Measurements from ENCODE around the gene CERS6.

- TF ChIP-seq CTCF (IDR thresholded peaks at IDR 0.05; ENCODE audit: low read depth, low read length) (no peak), MYC (IDR thresholded peaks at IDR 0.05; ENCODE audit: low read depth, low read length) (no peak), POLR2A (IDR thresholded peaks at IDR 0.05; ENCODE audit: extremely low read depth, insufficient read length) (no peak)
These were observed 5.3 kb downstream of the CERS6 start for GRCh38 chr2:168461178-168461941.
